K562 (cell line): Measurements from ENCODE around the gene EGR4. TPM values are rescaled to one million over a fixed set of nuclear protein-coding genes. Genes with fewer than 3 reads are reported as not detected.

Source experiments
- ATAC-seq: fragments of 200-7000 bp; cut with Tn5 transposase; 3 replicates; pipeline ENCODE4 v1.9.1; 2020; ENCODE audit warnings: moderate library complexity
- BruUV-seq: library from RNA; stranded (reverse); fragments of 400-500 nt; replicated peaks from 2 replicates; lab custom pipeline; 2021; lab: Mats Ljungman, UMichigan
- CTCF ChIA-PET: fragments of 300-600 bp; formaldehyde crosslinking; extraction: SDS; loops from one replicate; lab custom pipeline; 2021; ENCODE audit warnings: low intra/inter-chr PET ratio; lab: Yijun Ruan, JAX
- POLR2A ChIA-PET: fragments of 300-600, 350-650 bp; sonication (Branson Sonifier 250); formaldehyde crosslinking; extraction: SDS; loops from one replicate; lab custom pipeline; 2021; ENCODE audit warnings: antibody characterized with exemption, inconsistent platforms; lab: Yijun Ruan, JAX
- DNase-seq, 4 experiments: peaks; one replicate each; pipeline versions ENCODE4 v3.0.0 to v3.0.0-alpha.2; 2011 to 2018; ENCODE audit warnings: low spot score in 3 of 4, mixed read lengths in 3 of 4; ENCODE audit errors: extremely low read depth in 1 of 4
- FAIRE-seq: peaks from 2 replicates; lab custom pipeline; 2011; peaks lifted over from hg19 to GRCh38; lab: Jason Lieb, UNC
- H2AFZ ChIP-seq: 2 replicates; pipeline ENCODE4 v1.6.0; 2011; ENCODE audit warnings: low read depth, low read length, control low read depth, inconsistent platforms
- H3K27ac ChIP-seq: fragments of 200-600 bp; 3 replicates; pipeline ENCODE4 v1.8.0; 2011; ENCODE audit warnings: low read depth, mild to moderate bottlenecking, control low read depth, inconsistent platforms, low read length, moderate library complexity, mixed read lengths; ENCODE audit errors: extremely low read depth
- H3K27me3 ChIP-seq, 2 experiments: fragments of 300-600 bp in 1 of 2; 2 replicates in 1 of 2; 3 replicates in 1 of 2; pipeline versions ENCODE4 v1.6.0 to v1.8.0; 2011; ENCODE audit warnings: inconsistent platforms in 2 of 2, low read length in 2 of 2, mild to moderate bottlenecking in 1 of 2, mixed read lengths in 1 of 2, moderate library complexity in 1 of 2; ENCODE audit not compliant: control insufficient read depth in 2 of 2, insufficient read depth in 2 of 2
- H3K36me3 ChIP-seq: fragments of 300-600 bp; 3 replicates; pipeline ENCODE4 v1.8.0; 2011; ENCODE audit warnings: mild to moderate bottlenecking, low read length, inconsistent platforms; ENCODE audit not compliant: control insufficient read depth, insufficient read depth
- H3K4me1 ChIP-seq, 2 experiments: fragments of 200-600 bp in 1 of 2; replicated peaks in 1 of 2; 2 replicates in 1 of 2; 3 replicates in 1 of 2; pipeline versions ENCODE4 v1.5.1 to v1.8.0; 2011; ENCODE audit warnings: inconsistent platforms in 2 of 2, low read length in 2 of 2, mild to moderate bottlenecking in 1 of 2, mixed read lengths in 1 of 2, moderate library complexity in 1 of 2; ENCODE audit not compliant: control insufficient read depth in 2 of 2, insufficient read depth in 2 of 2
- H3K4me2 ChIP-seq: 2 replicates; pipeline ENCODE4 v1.6.1; 2011; ENCODE audit warnings: low read length, control low read depth, inconsistent platforms, mixed read lengths; ENCODE audit not compliant: insufficient read depth
- H3K4me3 ChIP-seq: fragments of 200-600 bp; sonication (generic), shearing (Covaris generic); 2 replicates; pipeline ENCODE4 v1.5.1; 2016; ENCODE audit warnings: control low read depth, inconsistent platforms
- H3K79me2 ChIP-seq: fragments of 200-600 bp; 3 replicates; pipeline ENCODE4 v1.8.0; 2011; ENCODE audit warnings: low read length, inconsistent platforms; ENCODE audit not compliant: control insufficient read depth, insufficient read depth
- H3K9ac ChIP-seq, 2 experiments: 2 replicates each; pipeline versions ENCODE4 v1.6.0 to v1.6.1; 2011; ENCODE audit warnings: low read depth in 2 of 2, low read length in 2 of 2, control low read depth in 1 of 2, inconsistent platforms in 1 of 2, mild to moderate bottlenecking in 1 of 2, mixed read lengths in 1 of 2; ENCODE audit not compliant: insufficient read depth in 1 of 2
- H3K9me1 ChIP-seq: one replicate; pipeline ENCODE4 v1.6.0; 2011; ENCODE audit warnings: inconsistent platforms, mild to moderate bottlenecking, low read length, moderate library complexity; ENCODE audit not compliant: control insufficient read depth, insufficient read depth
- H3K9me3 ChIP-seq: replicated peaks from 2 replicates; pipeline ENCODE4 v1.5.1; 2011; ENCODE audit warnings: low read depth, low read length, inconsistent platforms; ENCODE audit not compliant: control insufficient read depth, insufficient read depth
- H4K20me1 ChIP-seq: replicated peaks from 2 replicates; pipeline ENCODE4 v1.6.1; 2011; ENCODE audit warnings: low read length, inconsistent platforms, mixed read lengths; ENCODE audit not compliant: control insufficient read depth, insufficient read depth
- PCBP2 ChIP-seq: fragments of 200-400 bp; formaldehyde crosslinking; IDR thresholded peaks from 2 replicates; pipeline ENCODE4 v1.6.1; 2018; ENCODE audit warnings: low read length, low read depth, mild to moderate bottlenecking, moderate library complexity; ENCODE audit not compliant: poor library complexity, severe bottlenecking
- SMAD2 ChIP-seq: fragments of 150-350 bp; IDR thresholded peaks from 2 replicates; pipeline ENCODE4 v1.6.1; 2014; ENCODE audit warnings: low read depth, mild to moderate bottlenecking, low read length
- ZFP1 ChIP-seq: fragments of 450-650 bp; formaldehyde crosslinking; IDR thresholded peaks from 2 replicates; pipeline ENCODE4 v1.4.0; 2020; ENCODE audit warnings: mild to moderate bottlenecking, mixed read lengths
- WGBS: fragments of 100-300 bp; shearing (Covaris generic); methylation state at CpG from one replicate; pipeline ENCODE4 v1.1.6; 2016; ENCODE audit warnings: low coverage, mixed read lengths; ENCODE audit not compliant: insufficient coverage; ENCODE audit errors: missing lambda C conversion rate; 5-methylcytosine and 5-hydroxymethylcytosine counted together
- in situ Hi-C: fragments of 300-500 bp; cut with MboI; formaldehyde crosslinking; loops from 4 replicates; pipeline ENCODE4 v1.15.0; 2018; ENCODE audit warnings: inconsistent platforms, mixed read lengths
- intact Hi-C: fragments of 100-400 bp; cut with micrococcal nuclease; formaldehyde crosslinking; loops from 2 replicates; pipeline ENCODE4 v1.14.2; 2022
- polyA plus RNA-seq, 8 experiments: library from polyadenylated mRNA; depleted of rRNA in 4 of 8; stranded (reverse) in 5 of 8; unstranded in 3 of 8; fragments of >200 nt; fragmentation: Nextera tagmentation in 2 of 8; fragmentation: Illumina TruSeq in 1 of 8; extraction: Ambion mirVana in 2 of 8; extraction: Trizol in 1 of 8; gene quantifications; 2 replicates each; pipeline versions ENCODE4 v1.2.1 to v1.2.3, GENCODE V29; 2011 to 2014; ENCODE audit warnings: inconsistent platforms in 1 of 8, missing spikeins in 1 of 8
- total RNA-seq, 7 experiments: library from RNA; depleted of rRNA in 6 of 7; stranded (reverse); fragments of >200 nt in 6 of 7; fragmentation: Illumina TruSeq in 2 of 7; extraction: Trizol in 2 of 7; gene quantifications; 2 replicates each; pipeline versions ENCODE4 v1.2.1 to v1.2.3, GENCODE V29; 2011 to 2021; ENCODE audit warnings: low replicate concordance in 1 of 7

Gene EGR4
- total and polyA plus RNA-seq, 9 of the 15 experiments (the other 6 are each of a cell fraction or from before 2014, with no cell fraction given), result not detected

GRCh38 chr2:73292316-73292905 lies 937 bp downstream of the EGR4 start:
- 29% methylated on average over 38 of the region's 38 CpGs for WGBS
- Histone ChIP-seq H3K27ac (no peak overlapping the region), H3K79me2 (no peaks in the 10 kb centered on the region), H3K36me3 (no peaks in the 10 kb centered on the region), H3K4me3 (no peak overlapping the region), H3K9me1 (peaks cover 2% of the 10 kb centered on the region), H4K20me1 (peaks cover 3% of the 10 kb centered on the region; the same call in 1 of the 2 replicates), H2AFZ (no peak overlapping the region), H3K9ac (no peak overlapping the region), H3K4me1 (peaks cover 0 to 28% of the 10 kb centered on the region in 2 experiments; a peak in 2 of 5 replicates), H3K27me3 (peaks cover 5 to 37% of the 10 kb centered on the region in 2 experiments; a peak in 4 of 5 replicates), H3K9me3 (no peaks in the 10 kb centered on the region), H3K4me2 (no peak overlapping the region)
- DNase-seq (no peak), FAIRE-seq (no peak), ATAC-seq (no peak)
- in situ Hi-C loops, result no loop called here
- ChIA-PET CTCF (no interaction called here), POLR2A (interaction anchor here (0.6 kb wide), 1 partner anchor 9 kb away, joined by 3 read pairs; no protein-coding TSS in a partner anchor)
- TF ChIP-seq SMAD2 (no peak), ZFP1 (no peak), PCBP2 (no peak)
- BruUV-seq, result no TSS peak
- intact Hi-C loops, result no loop called here
